SK-MEL-5 (cell line): Measurements from ENCODE around the gene NACC1. TPM values are rescaled to one million over a fixed set of nuclear protein-coding genes. Genes with fewer than 3 reads are reported as not detected.

ENCODE experiments used
- DNase-seq: peaks from one replicate; pipeline ENCODE4 v3.0.0-alpha.2; 2016; ENCODE audit warnings: low read depth, low spot score
- in situ Hi-C: cut with HindIII; loops from 2 replicates; pipeline ENCODE4 v1.10.0; 2016; ENCODE audit warnings: low sequenced_read_pairs, high pct_unique_total_duplicates, low pct_unique_long_range_greater_than_20kb
- total RNA-seq: library from RNA; depleted of rRNA; stranded (reverse); fragments of >200 nt; shearing (Covaris generic); gene quantifications from 2 replicates; pipeline ENCODE4 v1.2.3, GENCODE V29; 2014

NACC1 gene
- total RNA-seq, 1 experiment from 2014 or later, result 44.2 TPM

GRCh38 chr19:13085666-13086065 is 32.4 kb upstream of the NACC1 start:
- no peak for DNase-seq
- in situ Hi-C loops, result no loop called here

GRCh38 chr19:13086341-13086740 is 31.7 kb upstream of the NACC1 start:
- DNase-seq, result peak; percentile 11
- in situ Hi-C loops, result no loop called here

- no peak for DNase-seq
- in situ Hi-C loops, result no loop called here
Observed at GRCh38 chr19:13087295-13087694, 30.8 kb upstream of the NACC1 start.

GRCh38 chr19:13087795-13088537 is 30.1 kb upstream of the NACC1 start:
- in situ Hi-C loops, result no loop called here
- no peak for DNase-seq

- DNase-seq, result peak; percentile 11
Observed at GRCh38 chr19:13089139-13089856, 28.8 kb upstream of the NACC1 start.

GRCh38 chr19:13089857-13090507 is 28.1 kb upstream of the NACC1 start:
- in situ Hi-C loops, result no loop called here
- DNase-seq, result no peak

More at GRCh38 chr19:13089139-13089856, 28.8 kb upstream of the NACC1 start:
- in situ Hi-C loops, result no loop called here

- in situ Hi-C loops, result no loop called here
- DNase-seq, result no peak
Observed at GRCh38 chr19:13090511-13091231, 27.4 kb upstream of the NACC1 start.

GRCh38 chr19:13091400-13092157 is 26.5 kb upstream of the NACC1 start:
- DNase-seq, result no peak
- in situ Hi-C loops, result no loop called here

GRCh38 chr19:13092158-13092543 is 25.9 kb upstream of the NACC1 start:
- in situ Hi-C loops, result no loop called here
- DNase-seq, result no peak

- no peak for DNase-seq
- in situ Hi-C loops, result no loop called here
Observed at GRCh38 chr19:13092606-13093235, 25.3 kb upstream of the NACC1 start.

- peak; percentile 80 for DNase-seq
- in situ Hi-C loops, result no loop called here
Observed at GRCh38 chr19:13093407-13094105, 24.5 kb upstream of the NACC1 start.

- in situ Hi-C loops, result no loop called here
- no peak for DNase-seq
Observed at GRCh38 chr19:13094106-13094504, 24.0 kb upstream of the NACC1 start.

- in situ Hi-C loops, result no loop called here
- DNase-seq, result no peak
Observed at GRCh38 chr19:13094771-13095392, 23.2 kb upstream of the NACC1 start.

- in situ Hi-C loops, result no loop called here
Observed at GRCh38 chr19:13095393-13095784, 22.7 kb upstream of the NACC1 start.

GRCh38 chr19:13095934-13096927 is 21.8 kb upstream of the NACC1 start:
- in situ Hi-C loops, result no loop called here
- no peak for DNase-seq

More at GRCh38 chr19:13095393-13095784, 22.7 kb upstream of the NACC1 start:
- no peak for DNase-seq
